ENCODE results near the gene CLP1.

- TF ChIP-seq CTCF (conservative IDR thresholded peaks at IDR 0.05) (no peak), EZH2 (IDR thresholded peaks at IDR 0.05; ENCODE audit: low read depth) (no peak)
Measured at GRCh38 chr11:57651408-57651807, 6.2 kb upstream of the CLP1 start.
